HG02981 (cell line): ENCODE results near the gene MAPK12.
"Not testable (repeated sequence)": the region's sequence is repeated elsewhere in the genome, so short reads cannot be mapped to it uniquely, and the experiment has no call there.

ENCODE experiments used
- ATAC-seq: cut with Tn5 transposase; IDR thresholded peaks from one replicate; pipeline ENCODE4 v1.9.1; 2021; ENCODE audit warnings: mild to moderate bottlenecking, moderate library complexity; ENCODE audit not compliant: unreplicated experiment

Gene MAPK12

DNA sequence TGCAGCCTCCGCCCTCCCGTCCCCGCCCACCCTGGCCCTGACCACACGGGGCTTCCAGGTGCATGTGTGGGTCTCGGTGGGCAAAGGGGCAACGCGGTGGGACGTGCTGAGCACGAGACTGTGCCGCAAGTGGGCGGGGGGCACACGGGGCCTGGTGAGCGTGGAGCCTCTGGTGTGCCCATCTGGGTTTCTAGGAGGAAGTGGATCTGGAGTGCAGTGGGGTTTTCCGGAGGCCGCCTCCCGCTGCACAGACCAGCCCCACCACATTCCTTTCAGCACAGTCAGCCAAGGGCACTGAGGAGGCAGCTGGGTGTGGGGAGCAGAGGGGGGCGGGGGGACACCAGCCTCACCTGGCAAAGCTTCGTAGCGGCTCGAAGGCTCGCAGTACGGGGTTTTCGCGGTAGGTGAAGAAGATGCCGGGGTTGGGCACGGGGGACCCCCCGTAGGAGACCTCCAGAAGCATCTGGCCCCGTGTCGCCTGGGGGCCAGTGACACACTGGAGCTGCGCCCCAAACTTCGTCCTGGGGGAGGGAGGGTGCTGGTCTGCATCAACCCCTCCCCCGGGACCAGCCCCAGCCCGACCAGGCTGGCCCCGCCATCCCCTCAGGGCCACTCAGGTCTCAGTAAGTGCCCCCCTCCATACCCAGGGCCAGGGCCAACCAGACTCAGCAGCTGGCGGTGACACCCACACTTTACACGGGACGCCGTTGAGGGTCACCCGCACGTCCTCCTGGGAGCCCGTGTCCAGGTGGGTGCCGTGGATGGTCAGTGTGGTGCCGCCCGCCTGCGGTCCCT lies 21.1 kb upstream of the MAPK12 start:
- ATAC-seq = no peak

DNA sequence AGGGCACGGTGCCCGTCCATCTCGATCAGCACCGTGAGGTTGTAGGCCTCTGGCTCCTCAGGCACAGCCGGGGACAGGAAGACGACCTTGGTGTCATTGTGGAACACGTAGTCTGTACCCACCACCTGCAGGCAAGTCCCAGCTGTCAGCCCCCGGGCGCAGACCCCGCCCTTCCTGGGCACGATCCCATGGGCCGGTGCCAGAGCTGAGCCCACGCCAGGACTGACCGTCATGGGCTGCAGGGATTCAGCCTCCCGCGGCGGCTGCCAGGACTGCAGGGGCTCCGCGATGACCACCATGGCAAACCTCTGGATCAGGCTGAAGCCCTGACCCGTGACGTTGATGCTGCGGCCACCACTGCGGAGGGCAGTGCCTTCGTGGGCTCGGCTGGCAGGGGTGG lies 20.5 kb upstream of the MAPK12 start:
- ATAC-seq = no peak

GRCh38 chr22:50281384-50281760 lies 19.9 kb upstream of the MAPK12 start:
- no peak for ATAC-seq

- ATAC-seq = no peak
Measured at GRCh38 chr22:50280708-50281383, 19.4 kb upstream of the MAPK12 start.

DNA sequence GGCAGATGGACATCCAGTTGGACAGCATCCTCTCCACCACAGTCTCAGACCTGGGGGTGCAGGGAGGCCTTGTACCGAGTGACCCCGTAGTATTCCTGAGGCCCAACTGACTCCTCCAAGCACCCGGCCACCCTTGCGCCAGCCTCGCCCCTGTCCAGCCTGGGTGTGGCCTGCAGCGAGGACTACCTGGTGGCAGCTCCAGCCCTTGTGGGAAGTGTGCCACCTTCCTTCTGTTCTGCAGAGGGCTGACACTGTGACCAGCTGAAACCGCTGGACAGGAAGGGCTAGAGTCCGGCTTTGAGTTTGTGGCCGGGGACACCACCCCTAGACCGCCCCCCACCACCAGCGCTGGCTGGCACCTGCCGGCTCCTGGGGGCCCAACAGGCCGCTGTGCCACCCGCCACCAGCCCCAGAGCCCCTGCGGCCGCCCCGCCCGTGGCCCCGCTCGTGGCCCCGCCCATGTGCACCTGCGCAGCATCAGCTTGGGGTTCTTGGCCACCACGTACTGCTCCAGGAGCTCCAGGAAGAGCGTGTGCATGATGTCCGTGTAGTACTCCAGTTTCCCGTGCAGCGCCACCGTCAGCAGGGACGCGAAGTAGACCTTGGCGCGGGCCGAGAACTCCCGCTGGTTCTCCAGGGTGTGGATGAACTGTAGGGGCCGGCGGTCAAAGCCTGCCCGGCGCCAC lies 18.7 kb upstream of the MAPK12 start:
- ATAC-seq = no peak

- no peak for ATAC-seq
Measured at GRCh38 chr22:50278956-50279619, 17.6 kb upstream of the MAPK12 start.

DNA sequence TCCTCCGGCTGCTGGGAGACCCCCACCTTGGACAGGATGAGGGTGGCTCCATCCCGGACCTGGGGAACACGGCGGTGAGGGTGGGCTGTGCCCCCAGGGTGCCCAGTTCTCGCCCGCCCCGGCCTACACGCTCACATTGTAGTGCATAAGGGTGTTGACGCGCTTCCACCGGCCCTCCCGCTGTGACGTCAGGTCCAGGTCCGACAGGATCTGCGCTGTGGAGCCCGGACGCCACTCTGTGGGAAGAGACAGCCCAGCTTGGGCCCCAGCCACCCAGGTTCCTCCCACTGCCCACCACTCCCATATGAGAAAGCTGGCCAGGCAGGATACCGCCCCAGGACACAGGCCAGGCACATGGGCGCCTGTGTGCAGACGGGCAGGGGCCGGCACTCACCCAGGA lies 17.0 kb upstream of the MAPK12 start:
- ATAC-seq = no peak

DNA sequence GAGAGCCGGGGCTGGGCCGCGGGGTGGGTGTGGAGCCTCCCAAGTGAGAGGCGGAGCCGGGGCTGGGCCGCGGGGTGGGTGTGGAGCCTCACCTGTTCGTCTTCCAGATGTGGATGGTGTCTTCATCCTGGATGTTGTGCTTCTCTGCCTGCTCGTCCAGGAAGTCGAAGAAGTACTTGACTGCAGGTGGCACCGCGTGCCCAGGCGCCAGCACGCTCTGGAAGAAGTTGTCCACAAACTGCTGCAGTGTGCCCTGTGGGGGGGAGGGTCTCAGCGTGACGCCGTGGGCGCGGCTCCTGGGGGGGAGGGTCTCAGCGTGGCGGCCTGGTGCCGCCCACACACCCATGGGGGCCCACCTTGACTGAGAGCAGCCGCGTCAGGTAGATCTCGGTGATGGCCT lies 16.3 kb upstream of the MAPK12 start:
- ATAC-seq = no peak

GRCh38 chr22:50276143-50276542 lies 14.7 kb upstream of the MAPK12 start:
- ATAC-seq = no peak

- no peak for ATAC-seq
Measured at GRCh38 chr22:50275181-50276055, 13.9 kb upstream of the MAPK12 start.

GRCh38 chr22:50274771-50275170 lies 13.3 kb upstream of the MAPK12 start:
- ATAC-seq = no peak

DNA sequence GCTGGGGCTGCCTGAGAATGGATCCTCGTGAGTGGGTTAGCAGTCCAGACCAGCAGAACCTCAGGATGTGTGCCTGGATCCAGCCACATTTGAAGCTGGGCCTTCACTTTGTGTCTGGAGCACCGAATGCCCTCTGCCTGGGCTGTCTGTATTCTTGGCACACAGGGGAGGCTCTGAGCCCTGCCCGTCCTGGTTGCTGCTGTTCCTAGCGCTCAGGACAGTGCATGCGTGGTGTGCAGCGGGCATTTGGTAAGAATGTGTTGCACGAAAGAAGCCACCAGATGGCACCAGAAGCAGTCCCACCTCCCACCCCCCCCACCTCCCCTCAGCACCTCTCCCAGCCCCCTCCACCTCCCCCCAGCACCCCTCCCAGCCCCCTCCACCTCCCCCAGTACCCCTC lies 12.8 kb upstream of the MAPK12 start:
- ATAC-seq = no peak

DNA sequence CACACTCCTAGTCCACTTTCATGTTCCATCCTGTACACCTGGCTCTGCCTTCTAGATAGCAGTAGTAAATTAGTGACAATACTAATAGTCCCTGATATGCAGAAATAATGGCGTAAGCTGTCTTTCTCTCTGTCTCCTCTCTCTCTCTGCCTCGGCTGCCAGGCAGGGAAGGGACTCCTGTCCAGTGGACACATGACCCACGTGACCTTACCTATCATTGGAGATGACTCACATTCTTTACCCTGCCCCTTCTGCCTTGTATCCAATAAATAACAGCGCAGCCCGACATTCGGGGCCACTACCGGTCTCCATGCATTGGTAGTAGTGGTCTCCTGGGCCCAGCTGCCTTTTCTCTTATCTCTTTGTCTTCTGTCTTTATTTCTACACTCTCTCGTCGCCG lies 12.3 kb upstream of the MAPK12 start:
- not testable (repeated sequence) for ATAC-seq

DNA sequence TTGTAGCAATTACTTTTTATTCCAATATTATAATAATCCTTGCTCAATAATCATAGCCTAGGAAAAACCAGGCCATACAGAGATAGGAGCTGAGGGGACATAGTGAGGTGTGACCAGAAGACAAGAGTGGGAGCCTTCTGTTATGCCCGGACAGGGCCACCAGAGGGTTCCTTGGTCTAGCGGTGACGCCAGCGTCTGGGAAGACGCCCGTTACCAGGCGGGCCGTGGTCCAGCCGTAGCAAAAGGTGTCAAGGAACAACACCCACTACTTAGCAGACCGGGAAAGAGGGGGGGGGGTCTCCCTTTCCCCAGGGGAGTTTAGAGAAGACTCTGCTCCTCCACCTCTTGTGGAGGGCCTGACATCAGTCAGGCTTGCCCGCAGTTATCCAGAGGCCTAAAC lies 11.9 kb upstream of the MAPK12 start:
- not testable (repeated sequence) for ATAC-seq

GRCh38 chr22:50272044-50272802 lies 10.7 kb upstream of the MAPK12 start:
- no peak for ATAC-seq

DNA sequence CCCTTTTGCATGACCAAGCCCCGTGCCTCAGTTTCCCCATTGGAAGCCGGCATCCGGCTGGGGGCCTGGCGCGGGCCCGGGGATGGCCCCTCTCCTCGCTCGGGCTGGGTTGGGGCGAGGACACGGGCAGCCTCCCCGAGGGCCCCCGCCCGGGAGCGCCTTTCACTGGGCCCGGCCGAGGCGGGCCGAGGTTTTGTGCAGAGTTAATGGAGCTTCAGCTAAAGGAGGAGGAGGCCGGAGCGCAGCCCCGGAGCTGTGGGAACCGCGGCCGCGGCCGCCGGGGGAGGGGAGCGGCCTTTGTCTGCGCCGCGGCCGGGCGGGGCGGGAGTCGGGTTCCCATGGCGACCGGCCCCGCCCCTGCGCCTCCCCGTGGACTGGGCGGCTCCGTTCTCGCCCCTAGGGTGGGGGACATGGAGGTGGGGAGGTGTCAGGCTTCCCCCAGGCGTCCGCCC lies 10.1 kb upstream of the MAPK12 start:
- no peak for ATAC-seq

DNA sequence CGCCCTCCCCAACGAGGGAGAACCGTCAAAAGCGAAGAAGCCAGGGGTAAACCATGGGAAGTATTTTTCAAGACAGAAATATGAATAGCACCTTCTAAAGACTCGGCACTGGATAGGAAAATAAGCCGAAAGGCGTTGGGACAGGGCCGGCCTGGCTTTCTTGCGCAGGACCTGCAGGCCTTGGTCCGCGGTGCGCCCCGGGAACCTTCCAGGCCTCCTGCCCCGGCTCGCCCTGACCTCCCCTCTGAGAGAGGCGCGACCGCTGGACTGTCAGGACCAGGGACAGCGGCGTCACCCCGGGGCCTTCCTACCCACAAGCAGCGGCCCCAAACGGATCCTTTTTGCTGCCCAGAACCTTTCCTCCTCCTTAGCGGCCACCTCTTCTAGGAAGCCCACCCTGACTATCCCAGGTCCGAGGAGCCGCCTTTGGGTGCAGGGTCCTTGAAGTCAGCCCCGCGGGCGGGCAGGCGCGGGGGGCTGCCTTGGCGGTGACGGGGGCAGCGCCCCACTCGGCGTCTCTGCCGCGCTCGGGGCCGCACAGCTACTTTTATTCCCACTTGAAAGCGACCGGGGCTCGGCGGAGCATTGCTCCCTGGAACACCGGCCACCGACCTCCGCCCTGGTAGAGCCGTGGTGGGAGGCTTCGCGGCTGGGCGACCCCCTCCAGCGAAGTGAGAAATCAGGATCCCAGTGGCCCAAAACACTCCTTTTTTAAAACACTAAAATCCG lies 9.3 kb upstream of the MAPK12 start:
- no peak for ATAC-seq

GRCh38 chr22:50269970-50270665 lies 8.6 kb upstream of the MAPK12 start, which contains the start of gene MAPK11:
MAPK11 (minus strand) TSS chr22:50270380; CDS start chr22:50270292, 88 bp downstream.
- ATAC-seq = no peak
